Ascending aorta (tissue), 2 donors: ENCODE results near the gene MLANA. TPM values are rescaled to one million over a fixed set of nuclear protein-coding genes. Genes with fewer than 3 reads are reported as not detected.

Experiments used
- DNase-seq, 2 donors: peaks; one replicate each; pipeline ENCODE4 v3.0.0-alpha.2; 2019; ENCODE audit warnings: low spot score in 2 of 2
- H3K27ac ChIP-seq, 2 donors: fragments of 200-600 bp; sonication (generic); one replicate each; pipeline ENCODE4 v1.5.1; 2016 to 2017; ENCODE audit warnings: mild to moderate bottlenecking in 1 of 2
- H3K27me3 ChIP-seq: fragments of 200-600 bp; sonication (generic); one replicate; pipeline ENCODE4 v1.5.1; 2017
- H3K36me3 ChIP-seq, 2 donors: fragments of 200-600 bp; sonication (generic); one replicate each; pipeline ENCODE4 v1.5.1; 2016
- H3K4me1 ChIP-seq, 2 donors: fragments of 200-600 bp; sonication (generic); one replicate each; pipeline ENCODE4 v1.5.1; 2016 to 2017; ENCODE audit warnings: mild to moderate bottlenecking in 1 of 2
- H3K4me3 ChIP-seq, 2 donors: fragments of 200-600 bp; sonication (generic); one replicate each; pipeline ENCODE4 v1.5.1; 2016 to 2017; ENCODE audit warnings: mild to moderate bottlenecking in 1 of 2
- H3K9me3 ChIP-seq, 2 donors: fragments of 200-600 bp; sonication (generic); one replicate each; pipeline ENCODE4 v1.5.1; 2016
- intact Hi-C: fragments of 100-400 bp; cut with DNase I; formaldehyde crosslinking; loops from one replicate; pipeline ENCODE4 v1.15.1; 2023
- total RNA-seq: library from RNA; depleted of rRNA; stranded (reverse); fragments of >200 nt; gene quantifications from one replicate; pipeline ENCODE4 v1.1.0, GENCODE V29; 2016
- TF ChIP-seq, protein P1 (sequence below), 3 experiments: fragments of 200-600 bp in 2 of 3; fragments of 450-650 bp in 1 of 3; sonication (generic) in 2 of 3; IDR thresholded peaks; one replicate each; pipeline ENCODE4 v1.5.1; 2016 to 2019; ENCODE audit warnings: antibody characterized with exemption in 3 of 3, mild to moderate bottlenecking in 1 of 3, moderate library complexity in 1 of 3

The MLANA gene
- total RNA-seq, 1 donor from 2014 or later = not detected

DNA sequence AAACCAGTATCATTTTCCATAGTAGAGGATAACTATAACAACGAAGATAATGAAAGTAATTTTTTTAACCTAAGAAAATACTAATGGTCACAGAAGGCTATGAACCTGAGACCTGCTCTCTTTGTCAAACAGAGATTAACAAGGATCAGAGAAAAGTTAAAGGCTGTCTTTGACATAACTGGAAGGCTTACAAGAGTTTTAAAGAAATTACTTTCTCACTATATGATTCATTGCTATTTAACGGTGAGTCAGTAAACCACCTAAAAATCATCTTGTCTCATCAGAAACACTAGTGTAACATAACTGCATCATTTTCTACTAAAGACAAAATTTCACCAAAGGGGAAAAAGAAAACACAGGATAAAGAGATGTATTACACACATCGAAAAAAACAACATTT, 19.3 kb downstream of the MLANA start:
- TF ChIP-seq, protein P1, sequence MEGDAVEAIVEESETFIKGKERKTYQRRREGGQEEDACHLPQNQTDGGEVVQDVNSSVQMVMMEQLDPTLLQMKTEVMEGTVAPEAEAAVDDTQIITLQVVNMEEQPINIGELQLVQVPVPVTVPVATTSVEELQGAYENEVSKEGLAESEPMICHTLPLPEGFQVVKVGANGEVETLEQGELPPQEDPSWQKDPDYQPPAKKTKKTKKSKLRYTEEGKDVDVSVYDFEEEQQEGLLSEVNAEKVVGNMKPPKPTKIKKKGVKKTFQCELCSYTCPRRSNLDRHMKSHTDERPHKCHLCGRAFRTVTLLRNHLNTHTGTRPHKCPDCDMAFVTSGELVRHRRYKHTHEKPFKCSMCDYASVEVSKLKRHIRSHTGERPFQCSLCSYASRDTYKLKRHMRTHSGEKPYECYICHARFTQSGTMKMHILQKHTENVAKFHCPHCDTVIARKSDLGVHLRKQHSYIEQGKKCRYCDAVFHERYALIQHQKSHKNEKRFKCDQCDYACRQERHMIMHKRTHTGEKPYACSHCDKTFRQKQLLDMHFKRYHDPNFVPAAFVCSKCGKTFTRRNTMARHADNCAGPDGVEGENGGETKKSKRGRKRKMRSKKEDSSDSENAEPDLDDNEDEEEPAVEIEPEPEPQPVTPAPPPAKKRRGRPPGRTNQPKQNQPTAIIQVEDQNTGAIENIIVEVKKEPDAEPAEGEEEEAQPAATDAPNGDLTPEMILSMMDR (IDR thresholded peaks at IDR 0.05) = no peak
- Histone ChIP-seq H3K9me3 (no peaks in the 10 kb centered on the region), H3K4me1 (no peaks in the 10 kb centered on the region), H3K27ac (no peak overlapping the region), H3K36me3 (peaks cover 0 to 14% of the 10 kb centered on the region in 2 donors), H3K27me3 (no peaks in the 10 kb centered on the region), H3K4me3 (no peak overlapping the region)
- no peak for DNase-seq
- intact Hi-C loops = no loop called here

DNA sequence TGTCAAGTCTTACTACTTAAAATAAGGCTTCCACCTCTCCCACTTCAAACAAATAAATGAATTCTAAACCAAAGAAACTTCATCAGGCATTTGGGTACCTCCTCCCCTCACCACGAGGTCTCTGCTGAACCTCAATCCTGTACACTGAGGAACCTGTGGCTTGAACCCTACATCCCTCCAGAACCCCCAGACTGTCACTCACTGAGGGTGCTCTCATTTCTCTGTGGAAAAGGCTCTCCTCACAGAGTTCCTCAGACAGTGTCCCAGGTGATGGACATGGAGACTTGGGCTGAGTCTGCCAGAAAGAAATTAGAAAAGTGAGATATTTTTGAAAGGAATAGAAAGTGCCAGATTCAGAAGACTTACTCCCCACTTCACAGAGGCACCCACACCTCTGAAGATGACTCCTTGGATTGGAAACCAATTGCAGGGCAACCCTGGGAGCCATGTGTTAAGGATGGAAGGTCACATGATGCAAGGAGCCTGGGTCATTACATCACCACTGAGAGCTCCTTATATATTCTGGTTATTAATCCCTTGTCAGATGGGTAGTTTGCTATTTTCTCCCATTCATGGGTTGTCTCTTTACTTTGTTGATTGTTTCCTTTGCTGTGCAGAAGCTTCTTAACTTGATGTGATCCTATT, 19.8 kb downstream of the MLANA start:
- Histone ChIP-seq H3K27ac (no peak overlapping the region), H3K36me3 (peaks cover 0 to 14% of the 10 kb centered on the region in 2 donors), H3K27me3 (no peaks in the 10 kb centered on the region), H3K9me3 (no peaks in the 10 kb centered on the region), H3K4me1 (no peaks in the 10 kb centered on the region), H3K4me3 (no peak overlapping the region)
- no peak for DNase-seq
- TF ChIP-seq, protein P1 (IDR thresholded peaks at IDR 0.05) = no peak
- intact Hi-C loops = no loop called here

DNA sequence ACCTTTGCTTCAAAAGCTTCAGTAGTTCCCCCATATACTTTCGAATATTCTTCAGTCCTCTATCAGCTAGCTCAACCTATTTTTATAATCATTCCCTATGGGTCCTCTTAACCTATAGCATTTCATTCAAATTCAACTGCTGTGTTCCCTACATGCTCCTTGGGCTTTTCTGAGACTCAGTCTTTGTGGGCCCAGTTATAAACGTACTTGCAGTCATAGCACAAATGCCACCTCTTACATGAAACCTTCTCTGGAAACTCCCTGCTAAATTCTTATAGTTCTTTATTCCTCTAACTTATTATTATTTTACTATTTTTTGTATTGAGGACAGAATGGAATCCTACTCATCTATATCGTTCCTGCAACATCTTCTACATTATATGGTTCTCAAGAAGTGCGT, 24.7 kb downstream of the MLANA start:
- intact Hi-C loops = no loop called here
- H3K4me1 ChIP-seq = no peaks in the 10 kb centered on the region

DNA sequence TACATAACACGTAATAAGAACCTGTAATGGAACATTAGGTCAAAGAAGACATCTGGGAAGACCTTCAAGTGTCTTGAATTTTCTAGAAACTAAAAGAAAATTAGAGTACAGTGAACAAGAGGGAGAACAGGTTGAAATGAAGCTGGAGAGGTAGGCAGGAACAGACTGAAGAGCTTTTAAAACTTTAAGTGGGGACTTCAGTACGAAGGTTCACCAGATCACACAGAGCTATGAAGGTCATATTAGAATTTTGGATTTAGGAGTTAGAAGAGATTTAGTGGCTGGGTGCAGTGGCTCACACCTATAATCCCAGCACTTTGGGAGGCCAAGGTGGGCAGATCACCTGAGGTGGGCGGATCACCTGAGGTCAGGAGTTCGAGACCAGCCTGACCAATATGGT, 26.6 kb downstream of the MLANA start:
- no peak for DNase-seq
- intact Hi-C loops = no loop called here
- H3K4me3 ChIP-seq = no peak overlapping the region
- TF ChIP-seq, protein P1 (IDR thresholded peaks at IDR 0.05) = no peak
- peaks cover 11 to 21% of the 10 kb centered on the region in 2 donors for H3K36me3 ChIP-seq
- no peaks in the 10 kb centered on the region for H3K9me3 ChIP-seq
- no peaks in the 10 kb centered on the region for H3K4me1 ChIP-seq
- no peaks in the 10 kb centered on the region for H3K27me3 ChIP-seq
- H3K27ac ChIP-seq = no peak overlapping the region

More for the DNA sequence above, 24.7 kb downstream of the MLANA start:
- H3K9me3 ChIP-seq = no peaks in the 10 kb centered on the region
- no peak overlapping the region for H3K4me3 ChIP-seq
- H3K27ac ChIP-seq = no peak overlapping the region
- peaks cover 5 to 6% of the 10 kb centered on the region in 2 donors for H3K36me3 ChIP-seq
- H3K27me3 ChIP-seq = no peaks in the 10 kb centered on the region
- TF ChIP-seq, protein P1 (IDR thresholded peaks at IDR 0.05) = no peak
- DNase-seq = no peak

DNA sequence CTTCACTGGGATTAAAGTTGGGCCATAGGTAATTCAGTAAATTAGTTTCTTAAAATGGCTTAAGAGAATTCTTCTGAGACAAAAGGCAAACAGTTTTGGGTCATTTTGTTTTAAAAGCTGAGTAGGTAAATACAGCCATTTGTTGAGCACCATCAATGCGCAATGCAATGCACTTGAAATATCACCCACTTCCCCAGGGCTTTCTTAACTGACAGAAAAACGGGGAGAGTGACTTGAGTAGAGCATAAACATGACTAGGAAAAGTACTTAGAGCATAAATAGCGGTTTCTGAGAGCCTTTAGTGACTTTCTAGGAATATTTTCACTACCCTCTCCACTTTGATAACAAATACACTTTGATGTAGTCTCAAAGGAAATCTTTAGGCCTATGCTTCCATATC, 27.2 kb downstream of the MLANA start:
- no peaks in the 10 kb centered on the region for H3K9me3 ChIP-seq
- intact Hi-C loops = no loop called here
- TF ChIP-seq, protein P1 (IDR thresholded peaks at IDR 0.05) = no peak
- no peak overlapping the region for H3K27ac ChIP-seq
- peaks cover 16 to 27% of the 10 kb centered on the region in 2 donors for H3K36me3 ChIP-seq
- no peak for DNase-seq
- no peaks in the 10 kb centered on the region for H3K27me3 ChIP-seq
- H3K4me3 ChIP-seq = no peak overlapping the region
- no peaks in the 10 kb centered on the region for H3K4me1 ChIP-seq

DNA sequence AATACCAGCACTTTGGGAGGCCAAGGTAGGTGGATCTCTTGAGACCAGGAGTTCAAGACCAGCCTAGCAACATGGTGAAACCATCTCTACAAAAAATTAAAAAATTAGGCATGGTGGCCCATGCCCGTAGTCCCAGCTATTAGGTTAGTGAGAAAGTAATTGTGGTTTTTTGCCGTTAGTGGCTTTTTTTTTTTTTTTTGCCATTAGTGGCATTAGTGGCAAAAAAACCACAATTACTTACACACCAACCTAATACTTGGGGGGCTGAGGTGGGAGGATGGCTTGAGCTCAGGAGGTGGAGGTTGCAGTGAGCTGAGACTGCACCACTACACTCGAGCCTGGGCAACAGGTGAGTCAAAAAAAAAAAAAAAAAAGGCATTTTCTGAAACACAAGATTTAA, 27.8 kb downstream of the MLANA start:
- H3K27ac ChIP-seq = no peak overlapping the region
- H3K27me3 ChIP-seq = no peaks in the 10 kb centered on the region
- peaks cover 22 to 33% of the 10 kb centered on the region in 2 donors for H3K36me3 ChIP-seq
- intact Hi-C loops = no loop called here
- H3K4me1 ChIP-seq = no peaks in the 10 kb centered on the region
- DNase-seq = no peak
- H3K4me3 ChIP-seq = no peak overlapping the region
- TF ChIP-seq, protein P1 (IDR thresholded peaks at IDR 0.05) = no peak
- no peaks in the 10 kb centered on the region for H3K9me3 ChIP-seq
